HCT116 (cell line): ENCODE results near the gene AIMP1.

Experiments used
- ZFX ChIP-seq: fragments of 450-650 bp; IDR thresholded peaks from 2 replicates; pipeline ENCODE4 v1.6.1; 2017
- TF ChIP-seq, protein P1 (sequence below), 3 experiments: fragments of 200-600 bp in 1 of 3; sonication (generic) in 1 of 3; IDR thresholded peaks in 2 of 3; conservative IDR thresholded peaks in 1 of 3; 2 replicates each; pipeline ENCODE4 v1.5.1; 2012 to 2017; ENCODE audit warnings: low read depth in 2 of 3, low read length in 2 of 3, antibody characterized with exemption in 1 of 3, borderline replicate concordance in 1 of 3, control low read depth in 1 of 3, mild to moderate bottlenecking in 1 of 3, mixed read lengths in 1 of 3, mixed run types in 1 of 3, moderate library complexity in 1 of 3; ENCODE audit not compliant: insufficient read depth in 1 of 3

DNA sequence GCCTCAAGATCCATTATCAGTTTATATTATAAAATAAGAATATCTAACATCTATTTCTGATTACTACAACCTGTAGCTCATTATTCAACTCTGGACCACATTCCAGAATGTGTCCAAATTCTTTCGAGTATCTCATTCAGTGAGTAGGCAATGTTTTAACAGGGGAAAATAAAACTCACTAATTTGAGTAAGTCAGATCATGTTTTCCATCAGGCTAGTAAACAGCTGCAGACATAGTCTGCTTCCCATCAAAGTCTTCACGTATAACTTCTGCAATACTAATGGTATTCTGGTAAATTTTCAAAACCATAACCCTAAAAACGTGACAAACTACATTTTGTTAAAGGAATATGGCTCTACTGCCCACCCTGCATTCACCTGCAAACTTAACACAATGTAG, 32.1 kb upstream of the AIMP1 start:
- TF ChIP-seq, protein P1, sequence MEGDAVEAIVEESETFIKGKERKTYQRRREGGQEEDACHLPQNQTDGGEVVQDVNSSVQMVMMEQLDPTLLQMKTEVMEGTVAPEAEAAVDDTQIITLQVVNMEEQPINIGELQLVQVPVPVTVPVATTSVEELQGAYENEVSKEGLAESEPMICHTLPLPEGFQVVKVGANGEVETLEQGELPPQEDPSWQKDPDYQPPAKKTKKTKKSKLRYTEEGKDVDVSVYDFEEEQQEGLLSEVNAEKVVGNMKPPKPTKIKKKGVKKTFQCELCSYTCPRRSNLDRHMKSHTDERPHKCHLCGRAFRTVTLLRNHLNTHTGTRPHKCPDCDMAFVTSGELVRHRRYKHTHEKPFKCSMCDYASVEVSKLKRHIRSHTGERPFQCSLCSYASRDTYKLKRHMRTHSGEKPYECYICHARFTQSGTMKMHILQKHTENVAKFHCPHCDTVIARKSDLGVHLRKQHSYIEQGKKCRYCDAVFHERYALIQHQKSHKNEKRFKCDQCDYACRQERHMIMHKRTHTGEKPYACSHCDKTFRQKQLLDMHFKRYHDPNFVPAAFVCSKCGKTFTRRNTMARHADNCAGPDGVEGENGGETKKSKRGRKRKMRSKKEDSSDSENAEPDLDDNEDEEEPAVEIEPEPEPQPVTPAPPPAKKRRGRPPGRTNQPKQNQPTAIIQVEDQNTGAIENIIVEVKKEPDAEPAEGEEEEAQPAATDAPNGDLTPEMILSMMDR (IDR thresholded peaks at IDR 0.05 in 2 of 3, conservative IDR thresholded peaks at IDR 0.05 in 1 of 3; ENCODE audit: borderline replicate concordance in 1 of 3, insufficient read depth in 1 of 3, low read depth in 2 of 3, low read length in 2 of 3): no peak
- TF ChIP-seq ZFX: no peak
